Middle frontal gyrus (tissue), 1 donor: ENCODE results near the gene PML.
"Not testable (repeated sequence)": the region's sequence is repeated elsewhere in the genome, so short reads cannot be mapped to it uniquely, and the experiment has no call there.

ENCODE experiments used
- DNase-seq: peaks from one replicate; pipeline ENCODE4 v3.0.0-alpha.2; 2015; ENCODE audit warnings: low spot score; ENCODE audit errors: extremely low spot score

PML gene

DNA sequence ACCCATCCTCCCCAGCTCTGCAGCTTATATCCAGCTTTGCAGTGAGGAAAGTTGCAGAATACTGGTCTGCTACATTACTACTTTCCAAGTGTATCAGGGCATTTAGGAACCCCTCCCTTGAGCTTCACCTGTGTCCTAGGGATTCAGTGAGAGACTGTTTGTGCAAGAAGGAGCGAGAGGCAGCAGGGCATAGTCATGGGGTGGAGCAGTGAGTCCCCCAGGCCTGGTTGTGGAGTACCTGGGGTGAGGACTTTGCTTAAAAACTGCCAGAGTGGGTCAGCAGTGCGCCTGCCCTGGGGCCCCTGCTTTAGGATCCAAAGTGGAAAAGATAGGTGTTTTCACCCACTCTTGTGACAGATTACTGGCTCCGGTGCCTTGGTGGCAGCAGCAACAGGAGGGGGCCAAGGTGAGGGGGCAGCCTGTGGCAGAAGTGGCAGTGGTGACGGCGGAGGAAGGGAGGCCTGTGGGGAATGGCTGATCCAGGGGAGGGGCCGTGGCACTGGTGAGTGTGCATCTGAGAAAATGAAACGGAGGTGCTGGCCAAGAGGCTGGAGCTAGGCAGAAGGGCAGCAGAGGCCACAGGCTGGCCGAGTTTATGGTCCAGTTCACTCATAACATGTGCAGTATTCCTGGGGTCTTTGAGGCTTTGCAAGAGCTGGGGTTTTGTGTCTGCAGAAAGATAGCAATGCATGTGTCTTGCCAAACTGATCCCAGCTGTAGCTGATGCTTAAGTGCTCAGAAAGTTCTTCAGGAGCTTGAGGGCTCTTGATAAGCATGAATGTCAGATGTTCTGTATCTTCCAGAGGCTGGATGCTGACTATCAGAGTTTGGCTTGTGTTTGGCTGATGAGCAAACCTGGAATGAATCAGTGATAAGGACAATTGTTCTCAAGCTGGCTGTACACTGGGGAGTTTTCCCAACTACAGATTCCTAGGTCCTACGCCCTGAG lies 44.5 kb downstream of the PML start:
- no peak for DNase-seq

DNA sequence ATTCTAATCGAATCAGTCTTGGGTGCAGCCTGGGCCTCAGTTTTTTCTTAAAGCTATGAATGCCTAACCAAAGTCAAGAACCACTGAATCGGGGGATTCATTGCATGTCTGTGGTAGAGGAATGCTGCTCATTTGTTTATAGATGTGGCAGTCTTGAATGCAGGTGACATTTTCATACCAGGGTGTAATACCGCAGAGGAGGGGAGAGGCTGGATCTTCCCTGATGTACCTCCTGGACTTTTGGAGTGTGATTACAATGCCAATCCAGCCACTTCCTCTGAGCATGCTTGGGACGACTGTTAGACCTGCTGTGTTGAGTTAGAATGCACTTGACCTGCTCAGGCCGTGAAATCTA lies 45.1 kb downstream of the PML start:
- DNase-seq, result no peak

DNA sequence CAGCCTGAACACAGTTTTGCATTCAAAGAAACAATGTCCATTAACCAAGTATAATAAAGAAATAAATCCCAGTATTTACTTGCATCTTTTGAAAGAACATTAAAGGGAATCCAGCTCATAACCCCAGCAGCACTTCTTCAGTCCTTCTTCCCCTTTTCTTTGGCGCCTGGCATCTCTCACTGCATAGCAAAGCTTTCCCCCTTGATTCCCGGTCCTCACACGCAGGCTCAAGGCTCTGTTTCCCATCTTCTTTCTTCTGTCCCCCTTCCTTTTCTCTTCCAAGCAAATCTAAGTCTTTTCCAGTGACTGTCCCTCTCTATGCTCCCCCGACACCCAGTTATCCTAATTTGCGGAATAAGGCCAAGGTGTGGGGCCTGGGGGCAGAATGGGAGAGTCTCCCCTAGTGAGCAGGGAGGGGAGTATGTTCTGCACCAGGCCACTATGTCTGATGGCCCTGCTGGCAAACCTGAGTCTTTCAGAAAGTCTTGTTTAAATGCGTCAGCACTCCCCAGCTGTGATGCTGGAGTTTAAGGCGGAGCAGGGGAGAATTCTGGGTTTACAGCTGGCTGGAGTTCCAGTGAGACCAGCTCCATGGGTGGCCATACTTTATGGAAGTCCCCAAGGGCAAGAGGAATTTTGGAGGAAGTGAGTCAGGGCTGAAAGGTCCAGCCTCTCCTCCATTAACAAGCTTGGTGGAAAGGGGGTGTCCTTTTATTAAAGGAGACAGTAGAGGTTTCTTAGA lies 45.8 kb downstream of the PML start:
- no peak for DNase-seq

DNA sequence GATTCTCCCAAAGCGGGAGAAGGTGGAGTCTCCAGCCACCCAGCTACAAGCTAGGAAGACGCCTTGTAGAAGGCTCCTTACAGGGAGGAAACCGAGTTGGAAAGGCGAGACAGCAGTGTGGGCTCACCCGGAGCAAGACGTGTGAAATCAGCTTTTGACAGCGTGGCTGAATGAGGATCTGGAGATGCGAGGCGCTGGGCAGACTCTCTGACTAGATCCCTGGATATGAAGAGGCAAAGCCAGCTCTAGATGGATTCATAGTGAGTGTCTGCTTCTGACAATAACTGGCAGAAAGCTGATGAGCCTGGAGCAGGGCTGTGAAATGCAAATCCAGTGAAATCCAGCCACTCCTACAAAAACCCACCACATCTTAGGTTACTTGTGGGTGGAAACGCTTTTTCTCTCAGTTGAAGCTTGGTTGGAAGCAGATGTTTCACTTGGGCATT lies 46.8 kb downstream of the PML start:
- DNase-seq, result no peak

DNA sequence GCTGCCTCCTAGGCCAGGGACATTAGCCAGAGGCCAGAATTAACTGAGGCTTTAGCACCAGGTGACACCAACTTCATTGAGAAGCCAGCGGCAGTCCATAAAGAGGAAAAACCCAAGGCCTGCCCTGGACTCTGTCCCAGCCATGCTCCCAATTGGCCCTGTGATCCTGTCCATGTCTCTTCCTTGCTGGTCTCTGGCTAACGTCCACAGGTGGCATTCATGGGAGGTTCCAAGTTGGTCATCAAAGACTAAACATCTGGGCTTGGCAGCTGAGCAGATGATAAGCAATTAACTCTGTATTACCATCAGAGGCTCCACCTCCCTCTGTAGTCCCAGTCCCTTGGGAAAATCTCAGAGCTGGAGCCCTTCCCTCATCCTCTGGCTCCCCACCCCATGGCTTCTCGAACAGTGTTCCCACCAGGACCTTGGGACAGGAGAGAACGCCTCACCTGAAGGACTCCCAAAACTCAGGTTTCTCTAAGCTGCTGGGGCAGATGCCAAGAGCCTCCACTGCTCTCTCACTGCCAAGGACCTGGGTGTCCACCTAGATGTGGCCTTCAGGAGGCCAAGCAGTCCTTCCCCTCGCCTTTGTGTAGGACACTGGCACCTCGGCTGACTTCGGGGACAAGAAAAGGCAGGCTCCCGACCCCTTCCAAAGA lies 47.4 kb downstream of the PML start:
- DNase-seq, result no peak

DNA sequence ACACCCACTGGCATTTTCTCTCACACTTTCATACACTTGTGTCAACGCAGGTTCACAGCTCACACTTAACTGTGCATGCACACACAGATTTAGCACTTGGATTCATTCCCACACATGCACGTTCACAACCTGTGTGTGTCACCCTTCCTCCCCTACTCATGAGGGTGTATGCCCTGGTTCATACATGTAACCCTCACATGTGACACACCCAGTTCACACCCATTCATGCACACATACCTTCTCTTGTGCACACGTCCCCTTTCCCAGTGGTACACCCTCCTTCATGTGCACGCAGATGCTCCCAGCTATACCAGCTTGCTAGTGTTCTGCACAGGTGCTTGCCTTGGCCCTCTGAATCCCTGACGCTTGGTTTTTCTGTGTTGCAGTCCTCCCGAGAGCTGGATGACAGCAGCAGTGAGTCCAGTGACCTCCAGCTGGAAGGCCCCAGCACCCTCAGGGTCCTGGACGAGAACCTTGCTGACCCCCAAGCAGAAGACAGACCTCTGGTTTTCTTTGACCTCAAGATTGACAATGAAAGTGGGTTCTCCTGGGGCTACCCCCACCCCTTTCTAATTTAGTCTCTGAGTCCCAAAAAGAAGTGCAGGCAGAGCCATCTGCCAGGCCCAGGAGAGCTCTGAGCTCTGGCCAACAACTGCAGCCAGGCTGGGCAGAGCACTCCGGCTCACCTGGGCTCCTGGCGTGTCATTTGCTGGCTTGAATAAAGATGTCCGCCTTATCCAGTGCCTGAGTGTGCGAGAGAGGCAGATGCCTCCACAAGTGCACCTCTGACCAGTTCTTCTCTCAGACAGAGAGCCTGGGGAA lies 48.3 kb downstream of the PML start:
- no peak for DNase-seq

DNA sequence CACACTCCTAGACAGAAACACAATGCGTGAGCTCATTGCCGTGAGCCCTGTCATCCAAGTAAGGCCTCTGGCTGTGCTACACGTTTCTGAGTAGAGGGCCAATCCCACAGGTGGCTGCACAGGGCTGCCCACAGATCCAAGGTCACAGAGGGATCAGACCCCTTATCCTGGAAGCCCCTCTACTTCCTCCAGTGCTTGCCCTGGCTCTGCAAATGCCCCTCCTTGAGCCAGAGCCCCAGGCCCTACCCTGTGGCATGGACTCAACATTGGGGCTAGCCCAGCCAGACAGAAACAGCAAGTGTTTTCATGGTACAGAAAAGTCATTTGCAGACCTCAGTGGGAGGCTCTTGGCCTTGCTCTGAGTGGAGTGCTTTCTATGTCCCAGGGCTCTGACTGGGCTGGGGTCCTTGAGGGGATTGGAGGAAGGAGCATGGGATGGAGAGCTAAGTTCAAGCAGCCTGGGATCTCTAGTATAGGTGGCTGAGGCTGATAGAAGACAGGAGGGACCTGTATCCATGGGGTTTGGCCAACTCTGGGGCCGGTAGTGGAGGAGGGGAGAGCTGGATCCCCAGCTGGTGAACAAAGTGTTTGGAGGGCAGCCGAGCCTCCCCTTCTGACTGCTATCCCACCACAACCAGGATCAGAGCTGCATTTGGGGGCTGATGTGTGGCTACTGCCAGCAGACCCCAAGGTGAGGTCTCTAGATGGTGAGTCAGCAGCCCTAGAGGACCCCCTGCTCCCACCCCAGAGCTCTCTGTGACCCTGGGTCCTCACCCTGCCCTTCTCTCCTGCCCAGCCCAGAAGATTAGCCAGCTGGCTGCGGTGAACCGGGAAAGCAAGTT lies 49.1 kb downstream of the PML start:
- DNase-seq, result no peak

DNA sequence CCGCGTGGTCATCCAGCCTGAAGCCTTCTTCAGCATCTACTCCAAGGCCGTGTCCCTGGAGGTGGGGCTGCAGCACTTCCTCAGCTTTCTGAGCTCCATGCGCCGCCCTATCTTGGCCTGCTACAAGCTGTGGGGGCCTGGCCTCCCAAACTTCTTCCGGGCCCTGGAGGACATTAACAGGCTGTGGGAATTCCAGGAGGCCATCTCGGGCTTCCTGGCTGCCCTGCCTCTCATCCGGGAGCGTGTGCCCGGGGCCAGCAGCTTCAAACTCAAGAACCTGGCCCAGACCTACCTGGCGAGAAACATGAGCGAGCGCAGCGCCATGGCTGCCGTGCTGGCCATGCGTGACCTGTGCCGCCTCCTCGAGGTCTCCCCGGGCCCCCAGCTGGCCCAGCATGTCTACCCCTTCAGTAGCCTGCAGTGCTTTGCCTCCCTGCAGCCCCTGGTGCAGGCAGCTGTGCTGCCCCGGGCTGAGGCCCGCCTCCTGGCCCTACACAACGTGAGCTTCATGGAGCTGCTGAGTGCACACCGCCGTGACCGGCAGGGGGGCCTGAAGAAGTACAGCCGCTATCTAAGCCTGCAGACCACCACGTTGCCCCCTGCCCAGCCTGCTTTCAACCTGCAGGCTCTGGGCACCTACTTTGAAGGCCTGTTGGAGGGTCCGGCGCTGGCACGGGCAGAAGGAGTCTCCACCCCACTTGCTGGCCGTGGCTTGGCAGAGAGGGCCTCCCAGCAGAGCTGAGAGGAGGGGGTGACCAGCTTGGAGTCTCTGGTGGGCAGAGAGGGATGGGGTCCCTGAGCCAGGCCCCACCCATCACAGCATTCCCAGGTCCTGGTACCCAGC lies 50.0 kb downstream of the PML start:
- DNase-seq, result no peak

DNA sequence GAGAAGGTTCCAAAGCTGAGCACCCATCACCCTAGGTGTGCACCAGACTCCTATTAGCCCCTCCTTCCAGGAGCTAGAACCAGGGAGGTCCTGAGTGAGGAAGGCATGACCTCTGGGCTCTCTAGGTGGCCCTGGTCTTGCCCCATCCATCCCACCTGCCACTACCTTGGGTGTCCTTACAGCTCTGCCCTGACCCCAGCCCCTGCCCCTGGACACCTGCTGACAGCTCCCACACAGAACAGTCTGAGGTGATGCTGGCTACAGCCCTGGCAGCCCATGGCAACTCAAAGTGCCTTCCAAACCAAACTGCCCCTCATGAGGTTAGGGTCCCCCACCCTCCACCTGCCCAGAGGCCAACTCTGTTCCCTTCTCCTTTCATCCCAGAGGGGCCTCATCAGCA lies 50.7 kb downstream of the PML start:
- DNase-seq, result no peak

DNA sequence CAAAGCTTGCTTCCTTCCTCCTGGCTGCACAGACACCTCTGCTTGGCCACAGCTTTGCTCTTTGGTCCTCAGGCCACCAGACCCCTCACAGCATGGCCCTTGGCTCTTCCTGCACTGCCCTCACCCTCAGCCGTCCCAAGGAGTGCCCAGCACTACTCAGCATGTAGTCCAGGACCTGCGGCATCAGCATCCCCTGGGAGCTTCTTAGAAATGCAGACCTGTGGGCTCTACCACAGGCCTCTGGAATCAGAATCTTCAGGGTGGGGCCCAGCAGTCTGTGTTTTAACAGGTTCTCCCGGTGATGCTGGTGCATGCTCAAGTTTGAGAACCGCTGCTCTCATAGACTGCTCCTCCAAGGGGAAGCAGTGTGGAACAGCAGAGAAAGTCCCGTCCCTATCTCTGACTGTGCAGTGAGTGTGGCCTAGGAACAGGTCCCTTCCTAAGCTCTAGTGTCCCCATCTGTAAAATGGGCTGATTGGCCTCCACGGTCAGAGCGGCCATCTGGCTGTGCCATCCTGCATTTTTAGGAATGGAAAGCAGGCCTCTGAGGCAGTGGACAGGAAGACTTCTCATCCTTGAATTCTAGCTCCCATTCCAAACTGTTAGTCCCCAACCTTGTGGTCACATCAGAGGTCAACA lies 51.2 kb downstream of the PML start:
- DNase-seq, result no peak

DNA sequence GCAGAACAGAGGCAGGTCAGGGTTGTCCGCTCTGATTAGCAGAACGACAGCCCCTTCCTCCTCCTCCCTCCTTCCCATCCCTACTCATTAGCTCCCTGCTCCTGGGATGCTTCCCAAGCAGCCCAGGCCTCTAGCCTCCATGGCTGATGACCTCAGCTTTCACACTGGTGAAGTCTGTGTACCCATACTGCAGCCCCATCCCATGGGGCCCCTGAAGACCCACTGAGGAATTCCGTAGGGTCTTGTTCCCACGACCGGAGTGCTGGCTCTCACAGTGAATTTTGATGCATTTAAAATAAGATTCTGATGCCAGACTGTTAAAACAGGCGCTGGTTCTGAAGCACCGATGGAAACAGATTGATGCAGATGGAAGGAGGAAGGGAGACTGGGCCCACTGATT lies 51.8 kb downstream of the PML start:
- no peak for DNase-seq

DNA sequence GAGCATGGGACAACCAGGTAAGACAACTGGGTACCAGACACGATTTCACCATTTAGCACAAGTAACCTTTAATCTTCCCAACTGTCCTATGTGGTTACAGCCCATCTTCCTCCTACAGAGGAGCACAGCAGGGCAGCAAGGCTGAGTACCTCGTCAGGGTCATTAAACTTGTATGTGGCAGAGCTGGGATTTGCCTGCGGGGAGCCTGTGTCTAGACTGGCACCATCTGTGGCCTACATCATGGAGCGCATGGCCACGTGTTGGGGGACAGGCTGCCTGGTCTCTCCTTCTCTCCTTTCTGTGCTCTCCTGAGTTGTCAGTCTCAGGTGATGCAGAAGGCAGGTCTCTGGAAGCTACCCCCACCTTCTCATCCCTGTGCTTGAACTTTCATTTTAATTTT lies 55.6 kb downstream of the PML start:
- DNase-seq, result no peak

DNA sequence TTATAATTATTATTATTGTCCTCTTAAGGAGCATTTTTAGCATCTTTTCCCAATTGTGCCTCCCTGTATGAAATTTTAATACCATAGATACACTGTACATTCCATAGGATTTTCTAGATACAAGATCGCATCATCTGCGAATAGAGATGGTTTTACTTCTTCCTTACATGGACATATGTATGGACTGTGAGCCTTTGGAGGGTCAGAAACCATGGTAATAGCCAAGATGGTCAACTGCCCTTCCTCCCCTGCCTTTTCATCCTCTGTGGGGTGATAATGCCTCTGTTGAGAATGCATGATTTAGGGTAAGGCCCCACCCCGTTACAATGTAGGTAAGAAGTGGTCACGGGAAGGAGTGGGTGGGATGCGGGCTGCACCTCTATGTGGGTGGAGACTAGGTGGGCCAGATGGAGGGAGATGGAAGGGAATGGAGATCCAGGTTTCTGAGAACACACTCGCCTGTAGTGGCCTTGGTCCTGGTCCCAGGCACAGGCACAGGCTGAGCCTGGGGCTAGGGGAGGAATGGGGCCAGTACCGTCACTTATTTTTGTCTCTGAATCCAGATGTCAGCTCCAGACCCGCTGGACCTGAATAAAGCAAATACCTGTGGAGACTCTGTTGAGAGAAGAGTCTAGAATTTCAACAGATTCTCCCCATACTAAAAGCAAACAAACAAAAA lies 56.2 kb downstream of the PML start:
- no peak for DNase-seq

DNA sequence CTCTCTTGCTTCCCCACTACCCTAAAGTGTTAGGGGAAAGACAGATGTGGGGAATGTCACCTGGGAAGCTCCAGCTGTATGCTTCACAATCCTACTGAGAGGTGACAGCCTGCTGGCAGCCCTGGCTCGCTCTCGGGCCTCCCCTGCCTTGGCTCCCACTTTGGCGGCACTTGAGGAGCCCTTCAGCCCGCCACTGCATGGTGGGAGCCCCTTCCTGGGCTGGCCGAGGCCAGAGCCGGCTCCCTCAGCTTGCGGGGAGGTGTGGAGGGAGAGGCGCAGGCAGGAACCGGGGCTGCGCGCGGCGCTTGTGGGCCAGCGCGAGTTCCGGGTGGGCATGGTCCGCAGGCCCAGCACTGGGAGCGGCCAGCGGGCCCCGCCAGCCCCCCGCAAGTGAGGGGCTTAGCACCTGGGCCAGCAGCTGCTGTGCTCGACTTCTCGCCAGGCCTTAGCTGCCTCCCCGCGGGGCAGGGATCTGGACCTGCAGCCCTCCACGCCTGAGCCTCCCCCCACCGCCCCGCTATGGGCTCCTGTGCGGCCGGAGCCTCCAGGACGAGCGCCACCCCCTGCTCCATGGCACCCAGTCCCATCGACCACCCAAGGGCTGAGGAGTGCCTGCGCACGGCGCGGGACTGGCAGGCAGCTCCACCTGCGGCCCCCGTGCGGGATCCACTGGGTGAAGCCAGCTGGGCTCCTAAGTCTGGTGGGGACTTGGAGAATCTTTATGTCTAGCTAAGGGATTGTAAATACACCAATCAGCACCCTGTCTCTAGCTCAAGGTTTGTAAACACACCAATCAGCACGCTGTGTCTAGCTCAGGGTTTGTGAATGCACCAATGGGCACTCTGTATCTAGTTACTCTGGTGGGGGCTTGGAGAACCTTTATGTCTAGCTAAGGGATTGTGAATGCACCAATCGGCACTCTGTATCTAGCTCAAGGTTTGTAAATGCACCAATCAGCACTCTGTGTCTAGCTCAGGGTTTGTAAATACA lies 58.0 kb downstream of the PML start:
- not testable (repeated sequence) for DNase-seq

DNA sequence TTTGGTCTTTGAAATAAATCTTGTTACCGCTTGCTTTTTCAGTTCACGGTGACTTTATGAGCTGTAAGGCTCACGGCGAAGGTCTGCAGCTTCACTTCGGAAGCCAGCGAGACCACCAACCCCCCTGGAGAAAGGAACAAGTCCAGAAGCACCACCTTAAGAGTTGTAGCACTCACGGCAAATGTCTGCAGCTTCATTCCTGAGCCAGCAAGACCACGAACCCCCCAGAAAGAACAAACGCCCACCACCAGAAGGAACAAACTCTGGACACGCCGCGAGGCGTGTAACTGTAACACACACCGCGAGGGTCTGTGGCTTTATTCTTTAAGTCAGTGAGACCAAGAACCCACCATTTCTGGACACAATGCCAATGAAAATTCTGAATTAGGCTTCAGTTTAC lies 59.0 kb downstream of the PML start:
- no peak for DNase-seq

DNA sequence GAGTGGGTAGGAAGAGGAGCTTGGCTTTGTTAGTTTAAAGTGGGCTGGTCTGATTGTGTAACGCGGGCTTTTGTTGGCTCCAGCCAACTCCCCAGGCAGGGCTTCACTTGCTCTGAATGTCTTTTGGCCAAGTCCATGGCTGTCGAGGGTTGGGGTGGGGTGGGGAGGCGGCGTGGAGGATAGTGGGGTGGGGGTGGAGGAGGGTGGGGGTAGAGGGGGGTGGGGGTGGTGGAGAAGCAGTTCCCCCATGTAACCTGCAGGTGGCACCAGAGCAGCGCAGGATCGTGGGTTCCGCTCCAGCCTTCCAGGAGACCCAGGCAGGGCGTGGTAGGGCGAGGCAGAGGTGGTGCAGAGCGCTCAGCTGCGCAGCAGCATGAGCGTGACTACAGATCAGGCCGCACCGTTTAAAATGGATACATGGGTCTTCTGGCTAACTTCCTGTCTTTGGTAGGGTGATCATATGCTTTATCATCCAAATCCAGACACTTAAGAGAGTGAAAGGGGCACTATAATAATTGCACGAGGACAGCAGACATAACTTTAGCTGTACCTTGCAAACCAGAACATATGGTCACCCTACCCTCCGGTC lies 59.5 kb downstream of the PML start:
- no peak for DNase-seq

DNA sequence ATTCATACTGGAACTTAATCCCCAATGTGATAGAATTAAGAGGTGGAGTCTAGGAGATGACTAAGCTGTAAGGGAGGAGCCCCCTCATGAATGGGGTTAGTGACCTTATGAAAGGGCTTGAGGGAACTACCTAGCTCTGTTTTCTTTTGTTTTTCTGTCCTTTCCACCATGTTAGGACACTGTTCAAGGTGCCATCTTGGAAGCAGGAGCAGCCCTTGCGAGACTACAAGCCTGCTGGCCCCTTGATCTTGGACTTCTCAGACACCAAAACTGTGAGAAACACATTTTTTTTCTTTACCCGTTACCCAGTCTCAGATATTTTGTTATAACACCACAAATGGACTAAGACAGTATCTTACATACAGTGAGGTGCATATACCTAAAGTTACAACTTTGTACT lies 61.3 kb downstream of the PML start:
- no peak for DNase-seq
